Heart left ventricle (tissue), 16 donors: ENCODE results near the gene FOXB1. TPM values are rescaled to one million over a fixed set of nuclear protein-coding genes. Genes with fewer than 3 reads are reported as not detected.

Experiments used
- ATAC-seq, 4 donors: fragments of 200-7000 bp; cut with Tn5 transposase; one replicate each; pipeline ENCODE4 v1.9.1; 2020 to 2022; ENCODE audit warnings: moderate library complexity in 4 of 4, mild to moderate bottlenecking in 3 of 4, moderate number of reproducible peaks in 1 of 4
- DNase-seq, 5 donors: peaks; one replicate each; pipeline ENCODE4 v3.0.0-alpha.2; 2020
- H3K27ac ChIP-seq, 12 donors: fragments of 200-600 bp; sonication (generic) in 4 of 12; one replicate each; pipeline versions ENCODE4 v1.5.0 to v1.8.0; 2016 to 2022; ENCODE audit warnings: mild to moderate bottlenecking in 2 of 12
- H3K27me3 ChIP-seq, 9 donors: fragments of 200-600 bp; sonication (generic) in 2 of 9; one replicate each; pipeline versions ENCODE4 v1.5.1 to v1.8.0; 2016 to 2022; ENCODE audit warnings: mild to moderate bottlenecking in 3 of 9
- H3K36me3 ChIP-seq, 9 donors: fragments of 200-600 bp; sonication (generic) in 2 of 9; one replicate each; pipeline versions ENCODE4 v1.5.0 to v1.8.0; 2018 to 2022; ENCODE audit warnings: mild to moderate bottlenecking in 2 of 9
- H3K4me1 ChIP-seq, 12 donors: fragments of 200-600 bp; sonication (generic) in 4 of 12; one replicate each; pipeline versions ENCODE4 v1.5.0 to v1.8.0; 2016 to 2022; ENCODE audit warnings: mild to moderate bottlenecking in 3 of 12
- H3K4me3 ChIP-seq, 12 donors: fragments of 200-600 bp; sonication (generic) in 4 of 12; one replicate each; pipeline versions ENCODE4 v1.5.0 to v1.8.0; 2017 to 2022; ENCODE audit warnings: mild to moderate bottlenecking in 9 of 12, moderate library complexity in 4 of 12
- H3K9me3 ChIP-seq, 12 donors: fragments of 200-600 bp; sonication (generic) in 4 of 12; one replicate each; pipeline versions ENCODE4 v1.5.0 to v1.8.0; 2016 to 2022; ENCODE audit warnings: mild to moderate bottlenecking in 1 of 12
- CTCF ChIP-seq, 12 donors: fragments of 200-600 bp; sonication (generic) in 4 of 12; IDR thresholded peaks; one replicate each; pipeline versions ENCODE4 v1.5.0 to v1.8.0; 2018 to 2022; ENCODE audit warnings: antibody characterized with exemption in 12 of 12, mild to moderate bottlenecking in 5 of 12
- POLR2A ChIP-seq, 2 donors: fragments of 450-650 bp; IDR thresholded peaks; one replicate each; pipeline ENCODE4 v1.6.1; 2017; ENCODE audit warnings: antibody characterized with exemption in 2 of 2, mild to moderate bottlenecking in 2 of 2, moderate library complexity in 2 of 2
- whole genome bisulfite sequencing, 4 donors: extraction: QIAGEN DNeasy Blood & Tissue Kit in 2 of 4; methylation state at CpG; one replicate each; pipeline versions ENCODE4 v1.1.5 to v1.1.7; 2013 to 2018; 5-methylcytosine and 5-hydroxymethylcytosine counted together
- intact Hi-C, 10 donors: fragments of 100-400 bp; cut with DNase I; formaldehyde crosslinking; loops; one replicate each; pipeline versions ENCODE4 v1.11.1 to v1.14.2; 2022
- polyA plus RNA-seq, 2 donors: library from polyadenylated mRNA; stranded (reverse); fragments of 200-250 nt; gene quantifications; one replicate each; pipeline ENCODE4 v1.2.3, GENCODE V29; 2013
- total RNA-seq, 9 donors: library from RNA; depleted of rRNA in 2 of 9; stranded (reverse); fragments of >200 nt in 2 of 9; fragmentation: NEBNext Ultra II Directional in 3 of 9; extraction: Animal tissue kit (Norgen Biotek cat#: 25700) in 3 of 9; gene quantifications; one replicate each; pipeline versions ENCODE4 v1.1.0 to v1.2.4, GENCODE V29; 2016 to 2023
- donor health status: ischemic (EF 13 %, LVEDD 7.1; RV severe dilation, severe dysfunction).
- donor health status: healthy with polysubstance abuse.
- donor health status: DM: no; HTN: yes; CAD: no.
- donor health status: DM: no; HTN: no; CAD: no.
- donor health status: ischemic (EF 25% LVEDD 6.9; RV normal size, moderate dysfunction).
- donor health status: ischemic (EF 25% LVEDD 5.7; RV mildly dilated, moderate dysfunction).
- donor health status: healthy.
- donor health status: DM: yes; HTN: yes; CAD: no.
- donor health status: ischemic (EF 35%, LVEDD 5.7; RV mildly dilated, moderate dysfunction).
- donor health status: nonischemic (EF 11% LVEDD 7.7; RV severe dilation, severe dysfunction).
- donor health status: DM: yes; HTN: yes; CAD: no.
- donor health status: PGD.
- donor health status: ischemic (EF 29% LVEDD 5.4; RV normal size, mild dysfunction).
- donor health status: nonischemic (EF 23%, LVEDD 6.1; RV moderate dilation, normal function).

Gene FOXB1
- total and polyA plus RNA-seq, 11 donors = not detected

- DNase-seq = no peak
- Histone ChIP-seq H3K4me3 (no peak overlapping the region), H3K36me3 (no peaks in the 10 kb centered on the region), H3K9me3 (peaks cover 0 to 8% (median 3%) of the 10 kb centered on the region in 12 donors), H3K27me3 (peaks cover 0 to 39% (median 7%) of the 10 kb centered on the region in 9 donors), H3K4me1 (no peaks in the 10 kb centered on the region), H3K27ac (no peak overlapping the region)
- 51 to 55% (median 52%) methylated on average over 5 of the region's 5 CpGs for WGBS, 4 donors
- intact Hi-C loops = no loop called here
- no peak for TF ChIP-seq CTCF (IDR thresholded peaks at IDR 0.05)
- no peak for TF ChIP-seq POLR2A (IDR thresholded peaks at IDR 0.05)
- ATAC-seq = no peak
These were observed 40.6 kb downstream of the FOXB1 start for GRCh38 chr15:60044636-60045270.

- peaks cover 0 to 18% (median 0%) of the 10 kb centered on the region in 9 donors for H3K27me3 ChIP-seq
- H3K9me3 ChIP-seq = peaks cover 0 to 21% (median 13%) of the 10 kb centered on the region in 12 donors
- no peak overlapping the region for H3K27ac ChIP-seq
- ATAC-seq (no peak), DNase-seq (no peak)
- TF ChIP-seq CTCF (IDR thresholded peaks at IDR 0.05) = no peak
- no peak for TF ChIP-seq POLR2A (IDR thresholded peaks at IDR 0.05)
- intact Hi-C loops = no loop called here
- no peaks in the 10 kb centered on the region for H3K4me1 ChIP-seq
- H3K36me3 ChIP-seq = no peaks in the 10 kb centered on the region
- WGBS, 4 donors = 40 to 62% (median 46%) methylated on average over 1 of the region's 1 CpG
- H3K4me3 ChIP-seq = no peak overlapping the region
These were observed 43.6 kb downstream of the FOXB1 start for GRCh38 chr15:60047701-60048100.

- peaks cover 0 to 21% (median 13%) of the 10 kb centered on the region in 12 donors for H3K9me3 ChIP-seq
- H3K4me3 ChIP-seq = no peak overlapping the region
- no peak overlapping the region for H3K27ac ChIP-seq
- TF ChIP-seq POLR2A (IDR thresholded peaks at IDR 0.05) = no peak
- TF ChIP-seq CTCF (IDR thresholded peaks at IDR 0.05) = no peak
- no peak for DNase-seq
- ATAC-seq = no peak
- no peaks in the 10 kb centered on the region for H3K4me1 ChIP-seq
- intact Hi-C loops = no loop called here
- peaks cover 0 to 5% (median 0%) of the 10 kb centered on the region in 9 donors for H3K27me3 ChIP-seq
- no peaks in the 10 kb centered on the region for H3K36me3 ChIP-seq
- 79 to 96% (median 94%) methylated on average over 1 of the region's 1 CpG for WGBS, 4 donors
These were observed 45.8 kb downstream of the FOXB1 start for GRCh38 chr15:60049948-60050347.

GRCh38 chr15:60052796-60053195 is 48.7 kb downstream of the FOXB1 start:
- Histone ChIP-seq H3K27ac (no peak overlapping the region), H3K36me3 (no peaks in the 10 kb centered on the region), H3K4me3 (no peak overlapping the region), H3K27me3 (peaks cover 0 to 11% (median 0%) of the 10 kb centered on the region in 9 donors), H3K4me1 (no peaks in the 10 kb centered on the region), H3K9me3 (peaks cover 0 to 21% (median 13%) of the 10 kb centered on the region in 12 donors)
- 75 to 83% (median 80%) methylated on average over 2 of the region's 2 CpGs for WGBS, 4 donors
- intact Hi-C loops = no loop called here
- DNase-seq (no peak), ATAC-seq (no peak)
- TF ChIP-seq POLR2A (IDR thresholded peaks at IDR 0.05) (no peak), CTCF (IDR thresholded peaks at IDR 0.05) (no peak)
